Ecto neural progenitor cell (in vitro differentiated cells): Measurements from ENCODE around the gene HS3ST3B1.

Source experiments
- DNase-seq: peaks from one replicate; pipeline ENCODE4 v3.0.0-alpha.2; 2018; ENCODE audit warnings: low spot score

HS3ST3B1 gene

GRCh38 chr17:14321476-14321949, 20.6 kb downstream of the HS3ST3B1 start:
- no peak for DNase-seq

DNA sequence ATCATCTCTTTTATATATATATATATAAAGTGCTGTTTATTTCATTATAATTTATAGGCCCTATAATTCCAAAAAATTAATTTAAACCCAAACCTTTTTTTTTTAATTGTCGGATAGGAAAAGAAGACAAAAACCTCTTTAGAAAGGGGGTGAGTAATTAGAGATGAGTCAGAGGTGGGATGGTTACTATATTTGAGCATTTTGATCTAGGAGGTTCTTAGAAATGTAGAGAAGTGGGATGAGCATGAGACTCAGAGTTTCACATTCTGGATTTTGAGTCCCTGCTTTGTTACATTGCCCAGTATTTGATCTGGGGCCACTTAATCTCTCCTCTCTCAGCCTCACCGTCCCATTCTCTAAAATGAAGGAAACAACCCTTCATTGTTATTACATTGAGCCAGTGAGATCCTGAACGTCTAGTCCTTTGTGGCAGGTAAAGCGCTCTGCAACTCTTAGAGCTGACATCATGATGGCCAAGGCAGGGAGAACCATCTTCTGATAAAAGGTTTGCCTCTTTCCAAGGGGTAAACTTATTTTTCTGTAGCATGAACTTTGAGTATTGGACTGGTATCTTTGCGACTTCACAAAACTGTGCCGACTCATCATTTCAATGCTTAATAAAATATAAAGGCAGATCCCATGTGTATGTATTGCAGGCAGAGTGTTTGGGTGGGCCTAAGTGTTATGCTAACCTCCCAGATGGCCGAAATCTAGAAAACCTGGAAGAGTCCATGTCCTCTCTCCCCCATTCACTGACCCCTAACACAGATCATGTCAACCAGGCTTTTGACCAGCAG, 21.3 kb downstream of the HS3ST3B1 start:
- no peak for DNase-seq

GRCh38 chr17:14323522-14323981, 22.7 kb downstream of the HS3ST3B1 start:
- DNase-seq = no peak

- no peak for DNase-seq
These were observed 24.8 kb downstream of the HS3ST3B1 start for GRCh38 chr17:14325618-14326167.

DNA sequence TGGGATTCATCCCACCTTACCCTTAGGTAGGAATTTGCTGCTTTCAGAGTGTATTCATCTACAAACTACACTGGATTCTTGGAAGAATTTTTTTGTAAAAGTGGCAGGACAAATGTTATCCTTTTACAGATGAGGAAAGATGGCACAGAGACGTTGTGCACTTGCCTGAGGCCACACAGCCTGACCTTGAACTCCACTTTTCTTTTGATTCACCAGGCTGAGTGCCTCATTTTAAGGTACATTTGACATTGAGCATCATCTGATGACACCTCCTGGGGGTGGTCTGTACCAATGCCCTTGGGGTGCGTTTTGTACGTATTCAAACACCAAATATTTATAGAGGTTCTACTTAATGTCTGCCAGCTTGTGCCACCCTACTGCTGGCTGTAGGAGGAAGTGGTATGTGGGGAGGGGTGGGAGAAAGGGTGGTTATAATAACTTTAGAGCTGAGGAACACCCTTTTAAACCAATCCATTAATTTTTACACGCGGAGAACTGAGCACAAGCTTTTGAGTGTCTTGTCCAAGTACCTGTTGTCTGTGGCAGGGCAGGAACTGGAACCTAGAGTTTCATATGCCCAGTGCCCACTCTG, 29.1 kb downstream of the HS3ST3B1 start:
- no peak for DNase-seq

DNA sequence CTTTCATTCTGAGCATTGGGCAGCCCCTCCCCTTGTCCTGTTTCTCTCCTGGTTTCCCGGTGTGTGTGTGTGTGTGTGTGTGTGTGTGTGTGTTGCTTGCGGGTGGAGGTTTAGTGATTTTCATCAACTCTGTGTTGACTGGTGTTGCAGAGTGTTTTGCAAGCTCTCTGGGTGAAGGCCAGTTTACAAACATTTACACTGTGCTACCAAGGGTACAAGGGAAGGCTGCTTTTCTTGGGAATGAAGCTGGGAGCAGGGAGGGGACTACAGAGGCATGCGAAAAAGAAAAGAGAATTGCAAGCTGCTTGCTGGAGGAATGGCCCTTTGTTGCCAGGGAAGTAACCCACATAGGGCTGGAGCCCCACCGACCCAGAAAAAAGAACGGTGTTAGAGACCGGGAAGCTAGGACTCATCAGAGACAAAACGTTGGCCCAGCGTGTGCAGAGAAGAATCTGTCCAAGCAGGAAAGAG, 29.6 kb downstream of the HS3ST3B1 start:
- DNase-seq = no peak

DNA sequence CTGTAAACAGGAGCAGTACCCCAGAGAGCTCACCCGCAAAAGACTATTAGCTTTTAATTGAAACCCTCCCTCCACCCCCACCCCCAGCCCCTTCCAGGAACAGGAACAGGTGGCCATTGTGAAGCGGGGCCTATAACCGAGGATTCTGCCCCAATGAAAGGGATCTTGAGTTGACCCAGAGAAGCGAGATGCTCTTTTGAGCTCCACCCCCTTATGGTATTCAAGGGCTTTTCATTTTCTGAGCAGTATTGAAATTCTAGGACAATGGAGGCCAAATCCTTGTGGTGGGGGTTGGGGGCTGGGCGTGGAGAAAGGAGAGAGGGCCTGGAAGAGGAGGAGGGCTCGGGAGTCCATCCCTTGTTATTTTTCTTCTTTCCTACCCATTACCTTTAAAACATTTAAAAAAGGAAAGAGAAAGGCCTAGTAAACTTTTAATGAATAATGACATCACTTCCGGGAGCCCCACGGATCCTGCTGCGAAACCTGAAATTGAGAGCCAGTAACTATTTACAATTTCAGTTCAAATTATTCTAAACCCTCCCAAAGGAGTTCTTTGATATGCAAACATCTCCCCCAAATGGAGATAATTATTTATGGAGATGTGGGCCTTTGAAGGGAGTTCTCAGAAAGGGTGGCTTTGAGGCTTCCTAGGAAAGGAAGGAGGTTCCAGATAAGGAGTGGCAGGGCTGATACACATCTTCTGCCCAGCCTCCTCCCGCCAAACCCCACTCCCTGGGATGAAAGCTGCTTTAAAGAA, 30.5 kb downstream of the HS3ST3B1 start:
- no peak for DNase-seq

DNA sequence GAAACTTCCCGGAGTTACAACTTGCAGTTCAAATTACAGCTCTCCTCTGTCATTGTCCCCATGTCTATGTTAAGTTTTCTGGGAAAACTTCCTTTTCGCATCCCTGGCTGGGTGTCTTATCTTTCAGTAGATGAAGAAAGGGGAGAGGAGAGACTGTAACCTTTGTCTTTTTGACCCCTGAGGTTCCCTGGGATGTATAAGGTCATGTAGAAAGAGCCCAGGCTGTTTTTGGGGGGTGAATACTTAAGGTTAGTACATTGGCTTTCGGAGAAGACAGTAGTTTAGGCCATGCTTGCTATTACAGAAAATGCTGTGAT, 31.1 kb downstream of the HS3ST3B1 start:
- DNase-seq = no peak

- no peak for DNase-seq
These were observed 31.4 kb downstream of the HS3ST3B1 start for GRCh38 chr17:14332331-14332730.

DNA sequence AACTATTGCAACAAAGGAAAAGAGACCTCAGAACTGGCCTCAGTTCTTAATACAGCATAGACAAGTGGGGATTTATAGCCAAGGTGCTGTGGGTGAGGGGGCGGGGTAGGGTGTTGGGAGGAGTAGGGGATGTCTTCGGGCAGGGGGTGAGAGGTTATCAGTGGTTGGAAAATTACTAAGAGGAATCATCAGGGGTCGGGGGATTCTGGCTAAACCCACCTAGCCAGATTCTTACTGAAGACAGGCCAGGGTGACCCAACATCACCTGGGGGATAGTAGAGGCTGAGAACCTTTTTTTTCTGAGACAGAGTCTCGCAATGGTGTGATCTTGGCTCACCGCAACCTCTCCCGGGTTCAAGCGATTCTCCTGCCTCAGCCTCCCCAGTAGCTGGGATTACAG, 32.6 kb downstream of the HS3ST3B1 start:
- no peak for DNase-seq

DNA sequence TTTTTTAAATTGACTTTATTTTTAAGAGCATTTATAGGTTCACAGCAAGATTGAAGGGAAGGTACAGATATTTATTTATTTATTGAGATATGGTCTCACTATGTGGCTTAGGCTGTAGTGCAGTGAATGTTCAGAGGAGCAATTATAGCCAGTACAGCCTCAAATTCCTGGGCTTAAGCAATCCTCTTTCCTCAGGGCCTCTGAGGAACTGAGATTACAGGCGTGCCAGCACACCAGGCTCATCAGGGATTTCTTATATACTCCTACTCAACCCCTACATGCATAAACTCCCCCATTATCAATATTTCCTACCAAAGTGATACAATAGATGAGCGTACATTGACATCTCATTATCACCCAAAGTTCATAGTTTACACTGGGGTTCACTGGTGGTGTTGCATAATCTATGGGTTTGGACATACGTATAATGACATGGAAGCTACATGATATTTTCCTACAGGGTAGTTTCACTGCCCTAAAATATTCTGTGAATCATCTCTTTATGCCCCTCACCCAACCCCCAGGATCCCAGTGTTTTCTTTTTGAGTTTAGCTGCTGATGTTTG, 33.5 kb downstream of the HS3ST3B1 start:
- DNase-seq = no peak

DNA sequence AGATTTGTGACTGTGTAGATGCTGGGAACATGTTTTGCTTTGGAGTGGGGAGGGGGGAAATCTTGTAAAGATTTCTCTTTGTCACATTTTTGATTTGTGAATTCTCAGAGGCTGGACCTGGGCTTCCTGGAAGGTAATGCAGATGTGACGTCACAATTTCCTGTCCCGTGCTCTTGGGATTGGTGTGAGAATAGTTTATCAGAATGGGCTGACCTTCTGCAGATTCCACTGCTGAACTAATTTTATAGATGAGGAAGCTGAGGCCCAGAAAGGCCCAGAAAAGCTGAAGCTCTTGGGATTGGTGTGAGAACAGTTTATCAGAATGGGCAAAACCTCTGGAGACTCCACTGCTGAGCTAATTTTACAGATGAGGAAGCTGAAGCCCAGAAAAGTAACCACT, 34.0 kb downstream of the HS3ST3B1 start:
- DNase-seq = no peak

DNA sequence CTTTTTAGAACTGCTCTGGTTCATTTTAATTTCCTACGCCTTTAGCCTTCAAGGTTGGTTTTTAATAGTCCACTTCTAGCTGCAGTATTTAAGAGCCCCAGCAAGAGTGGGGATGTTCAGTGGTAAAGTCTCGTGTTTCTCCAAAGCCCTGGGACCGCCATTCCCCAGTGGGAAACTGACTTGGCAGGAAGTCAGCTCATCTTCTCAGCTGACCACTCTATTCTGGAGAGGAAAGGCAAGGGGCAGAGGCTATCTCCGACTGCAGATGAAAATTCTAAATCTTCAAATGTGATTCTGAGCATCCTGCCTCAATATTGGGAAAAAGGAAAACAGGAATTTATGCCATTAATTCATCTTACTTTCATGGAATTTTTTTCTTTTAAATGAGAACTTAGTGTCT, 35.5 kb downstream of the HS3ST3B1 start:
- DNase-seq = no peak

- no peak for DNase-seq
These were observed 36.8 kb downstream of the HS3ST3B1 start for GRCh38 chr17:14337596-14338079.

DNA sequence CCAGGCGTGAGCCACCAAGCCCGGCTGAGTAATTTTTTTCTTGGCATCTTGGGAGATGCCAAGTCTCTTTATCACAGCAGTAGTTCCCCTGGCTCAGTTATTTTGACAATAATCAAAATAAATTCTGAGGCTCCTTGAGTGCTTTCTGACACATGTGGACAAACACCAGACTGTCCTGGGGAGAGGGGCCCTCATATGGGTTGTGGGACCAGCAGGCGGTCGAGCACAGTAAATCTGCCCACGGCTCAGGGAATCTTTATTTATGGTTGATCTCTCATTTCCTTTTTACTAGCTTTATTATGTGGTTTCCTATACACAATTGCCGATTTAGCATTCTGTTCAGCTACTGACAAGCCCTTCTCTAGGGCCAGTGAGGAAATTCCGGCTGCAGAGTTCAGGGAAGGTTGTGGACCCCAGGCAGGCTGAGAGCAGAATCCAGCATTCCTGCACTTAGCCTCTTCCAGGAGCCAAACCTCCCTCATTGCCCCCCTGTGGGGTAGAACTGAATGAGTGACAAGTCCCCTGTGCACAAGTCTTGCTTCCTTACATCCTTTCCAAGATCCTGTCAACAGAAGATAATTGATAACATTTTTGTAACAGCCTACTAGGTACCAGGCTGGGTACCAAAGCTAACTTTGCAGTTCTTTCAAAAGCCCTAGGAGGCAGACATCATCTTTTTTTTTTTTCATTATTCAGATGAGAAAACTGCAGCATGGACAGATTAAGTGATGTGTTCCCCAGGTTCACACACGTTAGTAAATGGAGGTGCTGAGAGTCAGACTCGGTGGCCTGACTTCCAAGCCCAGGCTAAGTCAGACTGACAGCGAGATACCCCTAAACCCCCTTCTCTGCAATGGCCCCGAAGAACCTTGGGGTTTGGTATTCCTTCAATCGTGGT, 40.2 kb downstream of the HS3ST3B1 start:
- DNase-seq = no peak

- DNase-seq = no peak
These were observed 41.0 kb downstream of the HS3ST3B1 start for GRCh38 chr17:14341866-14342265.

DNA sequence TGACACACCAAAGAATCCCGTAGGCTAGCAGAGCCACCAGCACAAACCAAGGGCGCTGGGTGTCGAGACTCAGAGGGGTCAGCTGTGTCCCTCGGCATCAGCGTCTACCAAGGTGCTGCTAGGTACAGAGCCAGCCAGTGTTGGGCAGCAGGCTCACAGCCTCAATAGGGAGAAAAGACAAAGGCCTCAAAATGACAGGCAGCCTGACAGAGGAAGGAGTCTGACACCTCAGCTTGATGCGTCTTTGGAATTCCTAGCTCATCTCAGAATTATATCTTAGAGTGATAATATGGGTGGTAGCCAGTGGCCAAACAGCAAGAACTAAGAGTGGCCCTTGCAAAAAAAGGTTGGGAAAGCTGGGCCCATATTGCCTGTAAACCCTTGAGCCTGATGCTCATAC, 45.9 kb downstream of the HS3ST3B1 start:
- no peak for DNase-seq

DNA sequence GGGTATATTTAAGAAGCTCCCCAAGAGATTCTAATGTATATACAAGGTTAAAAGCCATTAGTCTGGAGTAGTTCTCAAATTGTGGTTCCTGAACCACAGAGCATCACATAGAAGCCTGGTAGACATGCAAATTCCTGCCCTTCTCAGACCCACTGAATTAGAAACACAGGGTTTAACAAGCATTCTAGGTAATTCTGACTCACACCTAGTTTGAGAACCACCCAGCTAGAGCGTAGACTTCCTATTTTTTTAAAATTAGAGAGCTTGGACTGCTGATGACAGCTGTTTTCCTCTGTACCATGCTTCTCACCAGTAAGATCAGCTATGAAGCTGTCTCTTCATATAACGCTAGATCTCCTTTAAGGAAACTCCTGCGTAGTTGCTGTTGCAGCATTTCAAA, 50.6 kb downstream of the HS3ST3B1 start:
- DNase-seq = no peak

DNA sequence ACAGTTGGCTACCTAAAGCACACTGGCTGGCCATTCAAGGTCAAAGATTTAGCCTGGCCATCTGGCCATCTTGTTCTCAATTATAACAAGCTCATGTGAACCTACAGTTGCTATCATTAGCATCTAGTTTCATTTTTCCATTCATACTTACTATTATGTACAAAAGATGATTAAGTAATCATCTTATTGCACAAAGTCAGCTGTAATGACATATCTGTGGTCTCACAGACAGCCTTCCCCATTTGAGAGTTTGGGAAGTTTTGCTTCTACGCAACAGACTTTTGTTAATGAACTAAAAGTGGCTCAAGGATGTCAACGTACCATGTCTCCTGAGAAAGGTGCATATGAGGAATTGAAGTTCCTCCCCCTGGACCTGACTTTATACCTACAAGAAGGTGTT, 51.3 kb downstream of the HS3ST3B1 start:
- no peak for DNase-seq

GRCh38 chr17:14353861-14354474, 53.1 kb downstream of the HS3ST3B1 start:
- no peak for DNase-seq

GRCh38 chr17:14354807-14355206, 53.9 kb downstream of the HS3ST3B1 start:
- DNase-seq = no peak
